ENCODE results near the gene NUP214. TPM values are rescaled to one million over a fixed set of nuclear protein-coding genes. Genes with fewer than 3 reads are reported as not detected.

Gene NUP214
- total and polyA plus RNA-seq, 2 of the 8 experiments (the other 6 are each of a cell fraction or from before 2014, with no cell fraction given), result 28.6 to 50.2 TPM

DNA sequence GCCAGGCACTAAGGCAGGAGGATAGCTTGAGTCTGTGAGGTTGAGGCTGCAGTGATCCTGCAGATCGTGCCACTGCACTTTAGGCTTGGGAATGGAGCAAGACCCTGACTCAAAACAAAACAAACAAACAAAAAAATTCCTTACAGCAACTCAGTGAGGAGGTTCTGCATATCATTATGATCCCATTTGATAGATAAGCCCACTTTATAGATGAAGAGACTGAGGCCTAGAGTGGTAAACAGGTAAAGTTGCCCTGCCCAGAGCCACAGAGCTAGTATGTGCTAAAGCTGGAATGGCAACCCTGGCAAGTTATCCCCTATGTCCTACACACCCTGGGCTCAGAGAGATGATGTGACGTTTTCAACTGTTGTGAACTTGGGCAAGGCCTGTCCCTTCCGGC lies 21.9 kb upstream of the NUP214 start:
- Histone ChIP-seq H2AK5ac (ENCODE audit: low read depth, low read length) (peak overlapping the region; percentile 82), H2BK15ac (ENCODE audit: low read length) (peak overlapping the region; percentile 88; the same call in 1 of the 2 replicates), H2BK20ac (ENCODE audit: low read length) (0 out of 2 replicates have a peak overlapping the region, but pooled peaks have one; percentile 80), H3K18ac (ENCODE audit: extremely low read depth, low read length) (no peak overlapping the region), H3K9me3 (ENCODE audit: insufficient read depth in 2 of 2, low read depth in 1 of 2, low read length in 1 of 2) (no peaks in the 10 kb centered on the region), H4K91ac (replicated peaks; ENCODE audit: insufficient read length, low read length) (no peak overlapping the region), H3K79me1 (ENCODE audit: low read depth, low read length) (peaks cover 5% of the 10 kb centered on the region), H3K4me3 (ENCODE audit: extremely low read depth in 1 of 4, insufficient read depth in 2 of 4, low read depth in 3 of 4, low read length in 4 of 4) (no peak overlapping the region), H3K56ac (replicated peaks; ENCODE audit: insufficient read length, low read depth, low read length) (no peak overlapping the region), H2AFZ (ENCODE audit: low read length) (no peak overlapping the region), H3K27me3 (replicated peaks in 1 of 4; ENCODE audit: control insufficient read depth in 3 of 4, extremely low read depth in 1 of 4, insufficient read depth in 3 of 4, low read length in 3 of 4) (no peaks in the 10 kb centered on the region), H3K4me1 (replicated peaks in 1 of 4; ENCODE audit: control insufficient read depth in 3 of 4, insufficient read depth in 4 of 4, low read length in 3 of 4) (peaks cover 8 to 49% (median 36%) of the 10 kb centered on the region in 4 experiments), H4K5ac (ENCODE audit: insufficient read length, low read depth, low read length) (no peak overlapping the region), H3K79me2 (ENCODE audit: control insufficient read depth in 1 of 2, insufficient read depth in 2 of 2, low read length in 2 of 2) (peaks cover 0 to 9% of the 10 kb centered on the region in 2 experiments; a peak in 1 of 4 replicates), H4K20me1 (replicated peaks in 1 of 2; ENCODE audit: control insufficient read depth in 1 of 2, insufficient read depth in 2 of 2, low read length in 2 of 2) (peaks cover 2 to 3% of the 10 kb centered on the region in 2 experiments), H2BK120ac (replicated peaks; ENCODE audit: low read depth, low read length) (no peak overlapping the region), H2BK5ac (ENCODE audit: low read depth, low read length) (peak overlapping the region; percentile 88), H2BK12ac (ENCODE audit: low read depth, low read length) (0 out of 2 replicates have a peak overlapping the region, but pooled peaks have one; percentile 3), H3K14ac (ENCODE audit: insufficient read length) (no peak overlapping the region), H3K4me2 (ENCODE audit: insufficient read depth in 1 of 2, low read depth in 2 of 2, low read length in 2 of 2) (peak overlapping the region; percentile 18 to 27; a peak in 2 of 4 replicates), H3K23me2 (ENCODE audit: low read depth, low read length) (no peaks in the 10 kb centered on the region), H3K36me3 (ENCODE audit: control insufficient read depth in 2 of 4, insufficient read depth in 4 of 4, low read length in 3 of 4) (peaks cover 7 to 32% (median 11%) of the 10 kb centered on the region in 4 experiments; a peak in 7 of 8 replicates), H3K23ac (ENCODE audit: insufficient read length) (no peak overlapping the region), H3K9ac (replicated peaks in 1 of 4; ENCODE audit: extremely low read depth in 1 of 4, low read depth in 3 of 4, low read length in 3 of 4) (no peak overlapping the region; a peak in 2 of 7 replicates), H4K8ac (ENCODE audit: extremely low read depth, insufficient read depth, low read length) (no peak overlapping the region), H3K4ac (replicated peaks; ENCODE audit: insufficient read length, low read depth, low read length) (peak overlapping the region; percentile 40), H3K27ac (ENCODE audit: low read depth, low read length) (no peak overlapping the region)
- TF ChIP-seq KDM1A (IDR thresholded peaks at IDR 0.05; ENCODE audit: borderline replicate concordance, low read length) (peak; percentile 87; the same call in 1 of the 2 replicates), BACH1 (IDR thresholded peaks at IDR 0.05; ENCODE audit: low read length) (no peak)
- 81% methylated on average over 3 of the region's 3 CpGs; no CpG with 5 or more reads in 1 of the 2 experiments for WGBS, 2 experiments (ENCODE audit: extremely low coverage in 1 of 2, insufficient coverage in 1 of 2, insufficient read length in 1 of 2, insufficient replicate concordance in 2 of 2, low coverage in 1 of 2, low lambda C conversion rate in 2 of 2, missing lambda C conversion rate in 1 of 2)
- FAIRE-seq (no peak), DNase-seq (ENCODE audit: low read depth in 1 of 2, low spot score in 2 of 2) (no peak)
- ChIA-PET CTCF (ENCODE audit: partially characterized antibody) (interaction anchor here (1.3 to 6.3 kb wide), 4 partner anchors 8 to 57 kb away, joined by 3 to 47 read pairs (median 8); no protein-coding TSS in a partner anchor), POLR2A (ENCODE audit: partially characterized antibody) (interaction anchor here (1.4 to 32.4 kb wide), 3 partner anchors 0 to 16 kb away, joined by 3 to 751 read pairs (median 751); partner anchors contain the start of genes AIF1L and NUP214)

Measured in H1 (cell line).